ENCODE results near the gene WRAP53.

WRAP53 gene

DNA sequence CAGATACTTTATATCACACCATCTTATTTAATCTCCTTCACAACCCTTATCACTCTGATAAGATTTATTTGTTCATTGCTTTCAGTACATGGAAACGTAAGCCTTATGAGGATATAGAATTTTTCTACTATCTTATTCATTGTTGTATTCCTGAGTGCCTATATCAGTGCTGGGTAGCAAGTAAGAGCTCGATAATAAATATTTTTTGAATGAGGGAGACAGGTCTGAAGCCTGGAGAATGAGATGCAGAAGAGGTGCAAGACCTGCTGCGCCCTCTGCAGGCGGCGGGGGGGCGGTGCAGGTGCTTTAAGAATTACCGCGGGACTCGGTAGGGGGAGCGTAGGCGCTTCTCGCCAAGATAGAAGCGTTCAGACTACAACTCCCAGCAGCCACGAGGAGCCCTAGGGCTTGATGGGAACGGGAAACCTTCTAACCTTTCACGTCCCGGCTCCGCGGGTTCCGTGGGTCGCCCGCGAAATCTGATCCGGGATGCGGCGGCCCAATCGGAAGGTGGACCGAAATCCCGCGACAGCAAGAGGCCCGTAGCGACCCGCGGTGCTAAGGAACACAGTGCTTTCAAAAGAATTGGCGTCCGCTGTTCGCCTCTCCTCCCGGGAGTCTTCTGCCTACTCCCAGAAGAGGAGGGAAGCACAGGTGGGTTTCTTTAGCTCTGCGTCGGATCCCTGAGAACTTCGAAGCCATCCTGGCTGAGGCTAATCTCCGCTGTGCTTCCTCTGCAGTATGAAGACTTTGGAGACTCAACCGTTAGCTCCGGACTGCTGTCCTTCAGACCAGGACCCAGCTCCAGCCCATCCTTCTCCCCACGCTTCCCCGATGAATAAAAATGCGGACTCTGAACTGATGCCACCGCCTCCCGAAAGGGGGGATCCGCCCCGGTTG, at the start of gene WRAP53:
WRAP53 (plus strand) TSS at position 570 of the 900 bp plus-strand sequence; CDS start at position 742, 172 bp downstream.
- DNase-seq: peak; percentile 98

DNA sequence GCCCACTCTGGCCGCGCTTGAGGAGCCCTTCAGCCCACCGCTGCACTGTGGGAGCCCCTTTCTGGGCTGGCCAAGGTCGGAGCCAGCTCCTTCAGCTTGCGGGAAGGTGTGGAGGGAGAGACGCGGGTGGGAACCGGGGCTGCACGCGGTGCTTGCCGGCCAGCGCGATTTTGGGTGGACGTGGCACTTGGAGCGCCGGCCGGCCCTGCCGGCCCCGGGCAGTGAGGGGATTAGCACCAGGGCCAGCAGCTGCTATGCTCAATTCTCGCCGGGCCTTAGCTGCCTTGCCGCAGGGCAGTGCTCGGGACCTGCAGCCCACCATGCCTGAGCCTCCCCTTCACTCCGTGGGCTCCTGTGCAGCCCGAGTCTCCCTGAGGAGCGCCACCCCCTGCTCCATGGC, 47.5 kb upstream of the WRAP53 start:
- DNase-seq: no peak

DNA sequence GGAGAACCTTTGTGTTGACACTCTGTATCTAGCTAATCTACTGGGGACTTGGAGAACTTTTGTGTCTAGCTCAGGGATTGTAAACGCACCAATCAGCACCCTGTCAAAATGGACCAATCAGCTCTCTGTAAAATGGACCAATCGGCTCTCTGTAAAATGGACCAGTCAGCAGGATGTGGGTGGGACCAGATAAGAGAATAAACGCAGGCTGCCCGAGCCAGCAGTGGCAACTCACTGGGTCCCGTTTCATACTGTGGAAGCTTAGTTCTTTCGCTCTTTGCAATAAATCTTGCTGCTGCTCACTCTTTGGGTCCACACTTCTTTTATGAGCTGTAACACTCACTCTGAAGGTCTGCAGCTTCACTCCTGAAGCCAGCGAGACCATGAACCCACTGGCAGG, 46.6 kb upstream of the WRAP53 start:
- DNase-seq: peak; percentile 33

DNA sequence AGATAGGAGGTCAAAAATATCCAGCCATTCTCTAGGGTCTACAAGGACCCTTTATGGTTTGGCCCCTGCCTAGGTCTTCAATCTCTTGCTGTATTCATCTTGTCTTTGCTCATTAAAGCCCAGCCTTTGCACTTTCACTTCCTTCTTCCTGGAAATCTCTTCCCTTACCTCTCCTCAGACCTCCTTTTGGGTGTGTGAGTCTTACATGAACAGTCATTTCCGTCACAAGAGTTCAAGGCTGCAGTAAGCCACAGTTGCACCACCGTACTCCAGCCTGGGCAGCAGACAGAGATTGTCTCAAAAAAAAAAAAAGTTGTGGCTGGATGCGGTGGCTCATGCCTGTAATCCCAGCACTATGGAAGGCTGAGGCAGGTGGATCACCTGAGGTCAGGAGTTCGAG, 43.5 kb upstream of the WRAP53 start:
- peak; percentile 14 for DNase-seq

DNA sequence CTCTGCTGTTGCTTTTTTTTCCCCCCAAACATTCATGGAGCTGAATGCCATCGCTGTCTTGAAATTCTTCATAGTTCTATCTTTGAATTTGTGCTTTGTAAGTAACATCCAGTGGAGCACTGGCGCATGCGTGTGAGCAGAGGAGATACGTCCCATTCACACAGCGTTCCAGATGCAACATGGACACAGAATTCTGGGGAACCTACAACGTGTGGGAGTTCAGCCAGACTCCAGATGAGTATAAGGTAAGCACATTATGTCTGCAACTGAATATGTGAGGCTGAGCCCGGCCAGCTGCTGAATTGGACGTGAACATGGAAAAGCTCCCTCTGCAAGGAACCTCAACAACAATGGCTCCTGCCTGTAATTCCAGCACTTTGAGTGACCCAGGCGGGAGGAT, 41.8 kb upstream of the WRAP53 start:
- DNase-seq: no peak

DNA sequence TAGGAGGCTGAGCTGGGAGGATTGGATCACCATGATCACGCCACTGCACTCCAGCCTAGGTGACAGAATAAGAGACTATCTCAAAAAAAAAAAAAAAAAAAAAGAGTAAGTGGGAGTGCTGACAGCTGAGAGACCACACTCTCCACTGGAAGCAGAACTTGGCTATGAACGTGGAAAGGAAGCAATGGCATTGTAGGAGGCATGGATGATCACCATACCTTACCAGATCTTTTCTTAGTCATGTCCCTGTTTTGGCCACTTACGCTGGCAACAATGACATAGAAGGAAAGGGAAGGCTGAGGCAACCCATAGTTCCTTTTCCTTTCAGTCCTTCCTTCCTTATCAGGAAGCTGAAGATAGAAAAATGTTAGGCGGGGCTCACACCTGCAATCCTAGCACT, 41.3 kb upstream of the WRAP53 start:
- DNase-seq: no peak

DNA sequence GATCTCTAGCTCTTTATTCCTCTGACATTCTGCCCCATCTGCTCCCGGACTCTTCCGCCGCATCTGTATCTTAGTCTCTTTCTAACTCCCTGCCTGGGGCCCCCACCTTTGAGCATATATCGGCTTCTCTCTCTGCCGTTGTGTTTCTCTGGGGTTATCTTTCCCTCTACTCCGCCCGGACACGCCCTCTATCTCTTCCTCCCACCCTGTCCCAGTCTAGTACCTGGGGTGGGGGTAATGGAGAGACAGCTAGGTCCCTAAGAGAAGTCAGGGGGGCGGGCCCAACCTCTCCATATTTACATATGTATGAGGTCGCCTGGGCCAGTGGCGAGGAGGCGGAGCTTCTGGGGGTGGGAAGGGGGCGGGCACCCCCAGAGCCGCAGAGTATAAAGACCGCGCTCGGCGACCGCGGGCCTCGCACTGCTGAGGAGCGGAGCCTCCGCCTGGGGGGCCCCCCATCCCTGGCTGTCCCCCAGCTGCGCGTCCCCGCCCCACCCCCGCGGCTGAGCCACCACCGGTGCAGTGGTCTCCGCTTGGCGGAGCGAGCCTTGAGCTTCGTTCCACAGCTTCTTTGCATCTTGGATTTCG, 37.7 kb upstream of the WRAP53 start, which contains the start of gene ATP1B2:
ATP1B2 (plus strand) TSS at position 418 of the 588 bp plus-strand sequence. CDS start 593 bp downstream, outside the sequence.
- DNase-seq: peak; percentile 79

DNA sequence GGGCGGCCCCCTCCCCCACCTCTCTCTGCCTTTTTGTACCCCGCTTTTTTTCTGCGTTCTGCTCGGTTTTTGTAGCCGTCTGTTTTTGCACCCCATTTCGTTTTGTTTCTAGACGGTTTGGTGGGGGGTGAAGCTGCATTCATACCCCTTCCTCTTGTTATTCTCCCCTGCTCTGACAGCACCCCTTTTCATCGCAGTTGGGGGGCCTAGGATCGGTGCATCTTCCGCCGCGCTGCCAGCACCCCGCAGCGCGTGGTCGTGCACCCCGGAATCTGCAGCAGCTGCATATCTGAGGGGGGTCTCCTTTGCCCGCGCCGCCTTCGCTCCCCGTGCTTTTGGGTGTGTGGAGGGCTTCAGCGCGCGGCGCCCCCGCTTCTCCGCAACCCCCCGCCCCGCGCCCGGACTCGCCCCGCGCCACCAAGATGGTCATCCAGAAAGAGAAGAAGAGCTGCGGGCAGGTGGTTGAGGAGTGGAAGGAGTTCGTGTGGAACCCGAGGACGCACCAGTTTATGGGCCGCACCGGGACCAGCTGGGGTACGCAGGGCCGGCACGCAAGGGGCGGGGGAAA, 37.1 kb upstream of the WRAP53 start:
- no peak for DNase-seq

DNA sequence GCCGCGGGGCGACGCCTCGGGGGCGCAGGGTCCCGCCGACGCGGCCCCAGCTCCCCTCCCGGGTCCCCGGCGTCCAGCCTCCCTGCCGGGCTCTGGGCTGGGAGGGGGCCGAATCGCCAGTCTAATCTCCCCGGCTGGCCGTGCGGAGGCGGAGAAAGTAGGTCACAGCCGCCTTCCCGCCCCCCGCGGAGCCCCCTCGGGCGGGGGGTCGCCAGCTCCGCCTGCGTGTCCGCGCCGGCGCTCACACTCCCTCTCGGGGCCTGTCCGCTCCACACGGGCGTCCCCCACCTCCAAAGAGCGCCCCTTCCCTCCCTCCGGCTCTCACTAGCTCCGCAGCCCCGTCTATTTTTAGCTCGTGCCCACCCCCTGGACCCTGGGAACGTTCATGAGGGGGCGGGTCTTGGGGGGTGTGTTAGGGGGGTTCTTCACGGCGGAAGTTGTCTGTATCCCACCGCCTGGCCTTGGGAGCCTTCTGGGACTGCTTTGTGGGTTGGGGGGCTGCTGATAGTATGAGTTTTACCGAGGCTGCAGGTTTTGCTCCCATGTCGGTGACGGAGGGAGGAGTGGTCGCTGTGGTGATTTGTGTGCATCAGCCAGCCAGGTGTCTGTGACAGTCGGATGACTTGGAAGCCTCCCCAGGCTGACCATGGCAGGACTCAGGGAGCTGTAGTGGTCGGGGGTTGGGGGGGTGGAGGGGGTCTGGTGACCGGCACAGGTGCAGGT, 36.5 kb upstream of the WRAP53 start:
- no peak for DNase-seq

DNA sequence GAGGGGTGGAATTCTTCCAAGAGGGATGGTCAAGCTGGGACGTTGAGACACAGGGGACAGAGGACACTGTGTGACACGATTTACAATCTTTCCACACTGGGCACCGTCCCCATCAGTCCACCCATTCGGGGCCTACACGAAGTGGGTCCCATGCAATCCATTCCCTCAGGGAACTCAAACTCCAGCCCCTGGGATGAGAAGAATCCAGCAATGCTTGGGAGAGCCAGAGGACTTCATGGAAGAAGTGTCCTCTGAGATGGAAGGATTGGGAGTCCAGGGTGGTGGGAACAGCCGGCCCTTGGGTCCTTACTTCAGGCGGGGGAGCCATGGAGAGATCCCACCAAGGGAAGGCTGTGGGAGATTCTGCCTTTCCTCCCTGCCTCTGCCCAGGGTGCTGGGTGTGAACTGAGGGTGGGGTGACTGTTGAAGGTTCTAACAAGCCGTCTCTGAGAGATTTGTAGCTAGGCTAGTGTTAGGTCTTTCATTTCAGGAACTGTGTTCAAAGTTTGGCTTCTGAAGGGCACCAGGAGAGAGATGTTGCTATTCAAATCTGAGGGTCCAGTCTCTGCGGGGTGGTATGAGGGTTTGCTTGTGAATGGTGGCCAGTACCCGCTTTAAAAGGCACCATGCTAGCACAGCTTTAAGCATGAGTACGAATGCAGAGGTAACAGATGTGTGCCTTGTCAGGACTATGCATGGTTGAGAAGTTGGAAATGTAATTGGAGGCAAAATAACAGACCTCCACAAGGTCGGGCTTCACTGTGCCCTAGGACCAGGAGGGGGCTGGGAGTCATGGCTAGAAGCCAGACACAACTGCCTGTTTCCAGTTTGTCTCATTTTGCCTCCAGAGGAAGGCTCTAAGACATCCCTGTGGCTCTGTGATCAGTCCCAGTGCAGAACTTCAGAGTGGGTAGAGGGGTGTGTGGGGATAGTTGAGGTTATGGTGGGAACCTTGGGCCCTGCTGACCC, 35.6 kb upstream of the WRAP53 start:
- no peak for DNase-seq

DNA sequence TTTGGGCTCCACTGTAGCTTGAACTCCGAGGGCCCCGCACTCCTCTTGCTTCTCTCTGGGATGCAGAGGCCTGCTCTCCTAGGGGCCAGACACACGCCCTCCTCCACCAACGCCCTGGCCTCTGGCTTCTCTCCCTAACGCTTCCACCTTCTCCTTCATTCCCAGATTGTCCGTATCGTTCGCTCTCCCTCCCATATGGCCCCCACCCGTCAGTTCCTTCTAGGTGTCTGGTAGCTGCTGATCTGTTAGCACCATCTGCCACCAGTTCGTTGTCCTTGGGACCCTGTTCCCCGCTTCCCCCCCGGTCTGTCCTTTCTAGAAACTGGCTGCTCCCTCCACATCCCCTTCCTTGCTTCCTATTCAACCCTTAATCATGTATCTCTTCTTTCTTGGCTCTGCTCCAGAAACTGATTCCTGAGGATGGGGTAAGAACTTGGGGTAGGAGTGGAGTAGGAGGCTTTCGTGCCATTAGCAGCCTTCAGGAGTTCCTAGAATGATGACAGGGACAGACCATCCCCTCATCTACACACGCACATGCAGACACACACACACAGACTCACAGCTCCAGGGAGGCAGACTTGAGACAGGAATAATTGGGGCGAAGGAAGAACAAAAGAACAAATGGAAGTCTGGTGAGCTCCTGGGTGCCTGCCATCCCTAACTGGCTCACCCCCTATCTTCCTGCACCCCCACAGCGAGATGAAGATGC, 33.3 kb upstream of the WRAP53 start:
- DNase-seq: no peak

DNA sequence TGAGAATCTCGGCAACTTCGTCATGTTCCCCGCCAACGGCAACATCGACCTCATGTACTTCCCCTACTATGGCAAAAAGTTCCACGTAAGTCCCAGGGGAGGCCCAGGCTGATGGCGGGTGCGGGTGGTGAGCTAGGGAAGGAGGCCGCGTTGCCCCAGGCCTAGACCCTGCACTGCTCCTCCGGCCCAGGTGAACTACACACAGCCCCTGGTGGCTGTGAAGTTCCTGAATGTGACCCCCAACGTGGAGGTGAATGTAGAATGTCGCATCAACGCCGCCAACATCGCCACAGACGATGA, 32.8 kb upstream of the WRAP53 start:
- DNase-seq: no peak

DNA sequence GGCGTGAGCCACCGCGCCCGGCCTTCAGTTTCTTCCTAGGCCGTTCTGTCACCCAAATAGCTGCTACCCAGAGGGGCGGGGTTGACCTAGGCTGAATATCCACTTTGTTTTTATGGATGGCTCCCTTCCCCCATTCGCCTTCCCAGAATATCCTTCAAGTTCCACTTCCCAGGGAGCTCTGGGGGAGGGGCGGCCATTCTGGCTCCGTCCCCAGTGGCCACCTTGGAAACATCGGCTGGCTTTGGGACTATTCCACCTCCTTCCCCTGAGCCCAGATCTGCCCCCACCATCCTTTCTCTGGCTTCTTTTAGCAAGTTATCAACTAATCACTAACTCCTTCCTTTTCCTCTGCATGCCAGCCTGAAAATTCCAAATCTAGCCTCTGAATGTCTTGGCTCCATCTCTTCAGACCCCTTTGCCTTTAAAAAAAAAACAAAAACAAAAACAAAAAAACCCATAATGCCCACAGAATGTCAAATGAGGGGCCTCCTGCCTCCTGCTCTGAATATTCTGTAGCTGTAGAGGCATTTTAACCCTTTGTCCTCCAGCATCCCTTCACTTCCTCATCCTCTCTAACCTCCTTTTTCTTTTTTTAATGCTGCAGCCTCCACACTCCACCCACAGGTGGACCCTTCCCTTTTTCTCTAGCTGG, 31.2 kb upstream of the WRAP53 start:
- DNase-seq: no peak

DNA sequence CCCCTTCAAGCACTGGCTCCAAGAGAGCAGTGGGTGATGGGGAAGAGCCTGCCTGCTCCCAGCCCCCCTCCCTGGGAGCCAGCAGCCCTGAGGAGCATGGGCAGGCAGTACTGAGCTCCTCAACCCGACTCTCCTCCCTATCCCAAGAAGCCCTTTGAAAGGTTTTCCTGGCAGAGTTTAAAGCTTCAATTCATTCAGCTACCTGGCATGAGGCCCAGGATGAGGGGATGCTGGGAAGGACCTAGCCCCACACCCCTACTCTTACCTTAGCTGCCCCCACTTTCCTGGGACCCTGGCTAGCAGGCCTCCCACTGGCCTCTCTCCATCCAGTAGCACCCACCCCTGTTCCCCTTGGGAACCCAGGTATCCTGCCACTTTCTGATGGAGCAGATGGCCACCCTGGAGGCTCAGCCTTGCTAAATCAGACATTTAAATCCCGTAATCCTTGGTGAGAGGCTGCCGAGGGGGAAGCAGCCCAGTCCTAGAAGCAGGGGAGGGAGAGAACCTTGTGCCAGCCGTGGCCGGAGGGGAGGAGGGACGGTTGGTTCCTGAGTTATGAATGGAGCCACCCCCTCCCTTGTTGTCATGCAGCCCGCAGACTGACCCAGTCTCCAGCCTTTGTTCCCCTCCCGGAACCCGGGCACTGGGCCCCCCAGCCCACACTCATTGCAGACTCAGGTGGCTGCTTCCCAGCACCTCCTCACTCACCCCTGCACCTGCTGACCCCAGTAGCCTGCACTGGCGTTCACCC, 20.4 kb upstream of the WRAP53 start:
- DNase-seq: no peak

DNA sequence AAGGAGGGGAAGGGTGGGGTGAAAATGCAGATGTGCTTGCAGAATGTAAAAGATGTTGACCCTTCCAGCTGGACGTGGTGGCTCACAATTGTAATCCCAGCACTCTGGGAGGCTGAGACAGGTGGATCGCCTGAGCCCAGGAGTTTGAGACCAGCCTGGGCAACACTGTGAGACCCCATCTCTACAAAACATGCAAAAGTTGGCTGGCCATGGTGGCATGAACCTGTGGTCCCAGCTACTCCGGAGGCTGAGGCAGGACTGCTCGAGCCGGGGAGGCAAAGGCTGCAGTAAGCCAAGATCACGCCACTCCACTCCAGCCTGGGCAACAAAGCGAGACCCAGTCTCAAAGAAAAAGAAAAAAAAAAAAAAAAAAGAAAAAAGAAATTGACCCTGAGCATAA, 19.8 kb upstream of the WRAP53 start:
- DNase-seq: no peak

DNA sequence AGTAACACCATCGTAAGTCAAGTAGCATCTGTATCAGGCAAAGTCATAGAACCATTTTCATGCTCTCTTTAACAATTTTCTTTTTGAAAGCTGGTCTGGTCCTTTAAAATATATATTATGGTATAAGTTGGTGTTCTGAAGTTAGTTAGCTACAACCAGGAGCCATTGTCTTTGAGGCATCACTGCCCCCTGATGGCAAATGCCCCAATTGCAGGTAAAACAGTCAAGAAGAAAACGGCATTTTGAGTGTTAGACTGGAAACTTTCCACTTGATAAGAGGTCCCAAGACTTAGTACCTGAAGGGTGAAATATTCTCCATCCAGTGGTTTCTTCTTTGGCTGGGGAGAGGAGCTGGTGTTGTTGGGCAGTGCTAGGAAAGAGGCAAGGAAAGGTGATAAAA, 15.0 kb upstream of the WRAP53 start:
- DNase-seq: peak; percentile 44

DNA sequence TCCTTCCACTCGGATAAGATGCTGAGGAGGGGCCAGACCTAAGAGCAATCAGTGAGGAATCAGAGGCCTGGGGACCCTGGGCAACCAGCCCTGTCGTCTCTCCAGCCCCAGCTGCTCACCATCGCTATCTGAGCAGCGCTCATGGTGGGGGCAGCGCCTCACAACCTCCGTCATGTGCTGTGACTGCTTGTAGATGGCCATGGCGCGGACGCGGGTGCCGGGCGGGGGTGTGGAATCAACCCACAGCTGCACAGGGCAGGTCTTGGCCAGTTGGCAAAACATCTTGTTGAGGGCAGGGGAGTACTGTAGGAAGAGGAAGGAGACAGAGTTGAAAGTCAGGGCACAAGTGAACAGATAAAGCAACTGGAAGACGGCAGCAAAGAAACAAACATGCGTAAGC, 13.3 kb upstream of the WRAP53 start:
- no peak for DNase-seq

DNA sequence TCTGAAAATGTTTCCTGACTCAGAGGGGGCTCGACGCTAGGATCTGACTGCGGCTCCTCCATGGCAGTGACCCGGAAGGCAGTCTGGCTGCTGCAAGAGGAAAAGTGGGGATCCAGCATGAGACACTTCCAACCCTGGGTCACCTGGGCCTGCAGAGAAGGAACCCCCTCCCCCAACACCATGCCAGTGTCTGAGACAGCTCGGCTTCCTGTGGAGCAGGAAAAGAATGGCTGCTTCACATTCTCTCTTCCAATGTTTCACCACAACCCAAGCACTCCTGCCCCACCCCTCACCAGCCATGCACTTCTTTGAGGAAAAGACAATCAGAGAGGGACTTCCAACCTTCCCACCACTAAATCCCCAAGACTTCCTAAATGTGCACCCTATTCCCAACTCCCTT, 11.7 kb upstream of the WRAP53 start:
- no peak for DNase-seq

DNA sequence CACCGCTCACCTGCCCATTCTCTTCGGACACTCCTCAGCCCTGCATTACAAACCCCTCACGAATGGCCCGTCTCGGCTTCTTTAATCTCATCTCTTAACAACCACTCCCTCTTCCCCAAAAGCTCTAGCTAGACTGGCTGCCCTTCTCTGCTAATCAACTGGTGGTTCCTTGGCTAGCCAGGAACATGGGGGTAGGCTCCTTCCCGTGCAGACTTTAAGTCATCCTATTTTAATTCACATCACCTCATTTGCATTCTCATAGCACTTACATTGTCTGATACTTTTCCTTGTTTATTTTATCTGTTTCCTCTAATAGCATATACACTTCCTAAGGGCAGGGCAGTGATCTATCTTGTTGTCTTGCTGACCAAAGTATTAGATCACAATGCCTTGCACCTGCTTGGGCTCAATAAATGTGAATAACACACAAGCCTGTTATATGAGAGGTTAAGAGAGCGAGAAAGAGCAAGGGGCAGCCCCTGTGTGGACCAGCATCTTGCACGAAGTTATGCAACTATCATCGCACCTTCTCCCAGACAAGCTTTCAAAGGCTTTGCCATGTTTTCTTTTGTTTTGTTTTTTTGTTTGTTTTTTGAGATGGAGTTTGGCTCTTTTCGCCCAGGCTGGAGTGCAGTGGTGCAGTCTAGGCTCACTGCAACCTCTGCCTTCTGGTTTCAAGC, 10.7 kb upstream of the WRAP53 start:
- no peak for DNase-seq

Data from CD4-positive, alpha-beta T cell treated with Interleukin-17A for 1 hour (primary cell).